CD4-positive, alpha-beta T cell (primary cell): ENCODE results near the gene UIMC1. TPM values are rescaled to one million over a fixed set of nuclear protein-coding genes. Genes with fewer than 3 reads are reported as not detected.

ENCODE experiments used
- ATAC-seq: fragments of 200-7000 bp; cut with Tn5 transposase; one replicate; pipeline ENCODE4 v1.10.0; 2022; ENCODE audit warnings: mild to moderate bottlenecking; ENCODE audit not compliant: poor library complexity
- CTCF ChIA-PET: fragments of 350-600 bp; sonication (Branson Sonifier 250); formaldehyde crosslinking; loops from one replicate; lab custom pipeline; 2021; ENCODE audit warnings: antibody characterized with exemption, inconsistent platforms; lab: Charles Lee
- POLR2A ChIA-PET: fragments of 350-600 bp; sonication (Branson Sonifier 250); formaldehyde crosslinking; loops from one replicate; lab custom pipeline; 2021; ENCODE audit warnings: antibody characterized with exemption, inconsistent platforms; lab: Charles Lee
- DNase-seq, 14 experiments: peaks; one replicate each; pipeline ENCODE4 v3.0.0-alpha.2; 2013 to 2020; ENCODE audit warnings: mixed read lengths in 2 of 14
- H3K27ac ChIP-seq, 2 donors: one replicate each; pipeline versions ENCODE4 v1.5.1 to v1.7.0; 2013; ENCODE audit warnings: low read length in 2 of 2, low read depth in 1 of 2, mild to moderate bottlenecking in 1 of 2
- H3K27me3 ChIP-seq, 2 experiments: 1 replicate in 1 of 2; 2 replicates in 1 of 2; pipeline versions ENCODE4 v1.6.1 to v1.7.0; 2013; ENCODE audit warnings: low read length in 2 of 2, control low read depth in 1 of 2, mild to moderate bottlenecking in 1 of 2, moderate library complexity in 1 of 2; ENCODE audit not compliant: insufficient read depth in 2 of 2, control insufficient read depth in 1 of 2
- H3K36me3 ChIP-seq: one replicate; pipeline ENCODE4 v1.6.1; 2013; ENCODE audit warnings: low read length, control low read depth; ENCODE audit not compliant: insufficient read depth
- H3K4me1 ChIP-seq: one replicate; pipeline ENCODE4 v1.6.1; 2013; ENCODE audit warnings: low read length, control low read depth; ENCODE audit not compliant: insufficient read depth
- H3K4me3 ChIP-seq: one replicate; pipeline ENCODE4 v1.5.1; 2013; ENCODE audit warnings: mild to moderate bottlenecking, low read length, moderate library complexity
- H3K9me3 ChIP-seq, 2 experiments: 1 replicate in 1 of 2; 2 replicates in 1 of 2; pipeline versions ENCODE4 v1.6.1 to v1.7.0; 2013; ENCODE audit warnings: low read length in 2 of 2, mild to moderate bottlenecking in 2 of 2, control low read depth in 1 of 2, moderate library complexity in 1 of 2; ENCODE audit not compliant: control insufficient read depth in 1 of 2, insufficient read depth in 1 of 2
- H3K27ac Mint-ChIP-seq: one replicate; pipeline ENCODE4 v1.8.0; 2020; ENCODE audit warnings: mixed read lengths
- H3K27me3 Mint-ChIP-seq: one replicate; pipeline ENCODE4 v1.8.0; 2021; ENCODE audit warnings: mixed read lengths
- H3K36me3 Mint-ChIP-seq: one replicate; pipeline ENCODE4 v1.8.0; 2021; ENCODE audit warnings: low read depth, mixed read lengths
- H3K4me1 Mint-ChIP-seq: one replicate; pipeline ENCODE4 v1.8.0; 2021; ENCODE audit warnings: low read depth, mixed read lengths
- H3K4me3 Mint-ChIP-seq: one replicate; pipeline ENCODE4 v1.8.0; 2020; ENCODE audit warnings: mild to moderate bottlenecking, mixed read lengths
- H3K9me3 Mint-ChIP-seq: one replicate; pipeline ENCODE4 v1.8.0; 2020; ENCODE audit warnings: mixed read lengths
- intact Hi-C, 2 experiments: fragments of 100-400 bp; cut with DNase I in 1 of 2; cut with micrococcal nuclease in 1 of 2; formaldehyde crosslinking; loops; one replicate each; pipeline versions ENCODE4 v1.15.1 to v1.9.0; 2023 to 2025; cut with DNase I, micrococcal nuclease
- total RNA-seq, 174 experiments: library from RNA in 2 of 174; stranded (reverse) in 2 of 174; gene quantifications; one replicate each; pipeline ENCODE4 v1.2.3 and lab custom pipeline; 2021 to 2026
- TF ChIP-seq, protein P1 (sequence below): fragments of 200-600 bp; IDR thresholded peaks from one replicate; pipeline ENCODE4 v1.8.0; 2022; ENCODE audit warnings: antibody characterized with exemption, mild to moderate bottlenecking

UIMC1 gene
- total RNA-seq, 2 experiments from 2014 or later = 42.3 to 50.8 TPM

DNA sequence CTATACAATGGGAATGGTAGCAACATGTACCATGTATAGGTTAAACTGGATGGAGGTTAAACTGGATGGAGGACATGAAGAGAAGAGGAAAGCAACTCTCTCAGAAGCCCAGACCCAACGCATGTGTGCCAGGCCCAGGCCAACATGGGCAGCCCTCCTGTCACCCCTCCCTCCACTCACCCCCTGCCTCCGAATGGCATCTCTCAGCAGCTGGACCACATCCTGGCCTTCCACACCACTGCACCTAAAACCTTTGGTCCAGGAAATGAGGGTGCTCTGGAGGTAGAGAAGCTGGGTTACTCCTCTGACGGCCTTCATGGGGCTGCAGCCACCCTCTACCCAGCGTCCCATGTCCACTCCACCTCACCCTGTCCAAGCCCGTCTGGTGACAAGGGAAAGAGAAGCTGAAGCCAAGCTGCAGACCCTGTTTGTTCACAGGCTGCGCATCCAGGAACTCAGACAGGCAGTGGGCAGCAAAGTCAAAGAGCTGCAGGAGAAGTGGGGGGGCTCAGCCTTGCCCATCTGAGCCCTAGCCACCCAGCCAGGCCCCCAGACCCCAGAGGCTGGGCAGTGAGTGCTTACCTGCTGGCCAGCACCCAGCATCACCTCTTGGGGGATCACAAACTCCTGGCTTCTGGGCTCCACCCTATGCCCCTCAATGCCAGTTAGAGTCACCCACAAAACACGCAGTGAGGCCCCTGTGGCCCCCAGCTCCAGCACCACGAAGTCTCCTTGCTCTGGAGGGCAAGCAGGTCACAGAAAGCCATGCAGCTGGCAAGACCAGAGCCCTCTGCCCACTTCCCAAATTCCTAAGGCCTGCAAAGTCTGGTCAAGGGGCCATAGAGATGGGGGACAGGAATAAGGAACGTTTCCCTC, 115.9 kb downstream of the UIMC1 start:
- no peaks in the 10 kb centered on the region for H3K4me1 Mint-ChIP-seq
- peaks cover 0 to 5% of the 10 kb centered on the region in 2 experiments for H3K9me3 ChIP-seq
- no peak overlapping the region for H3K27ac Mint-ChIP-seq
- H3K4me3 ChIP-seq = no peak overlapping the region
- no peak overlapping the region for H3K27ac ChIP-seq
- H3K9me3 Mint-ChIP-seq = no peaks in the 10 kb centered on the region
- H3K4me1 ChIP-seq = no peaks in the 10 kb centered on the region
- no peak overlapping the region for H3K4me3 Mint-ChIP-seq
- no peaks in the 10 kb centered on the region for H3K36me3 Mint-ChIP-seq
- ChIA-PET CTCF (no interaction called here), POLR2A (no interaction called here)
- no peaks in the 10 kb centered on the region for H3K27me3 Mint-ChIP-seq
- no peaks in the 10 kb centered on the region for H3K27me3 ChIP-seq
- H3K36me3 ChIP-seq = no peaks in the 10 kb centered on the region
- DNase-seq (no peak), ATAC-seq (no peak)
- intact Hi-C loops = no loop called here
- TF ChIP-seq, protein P1, sequence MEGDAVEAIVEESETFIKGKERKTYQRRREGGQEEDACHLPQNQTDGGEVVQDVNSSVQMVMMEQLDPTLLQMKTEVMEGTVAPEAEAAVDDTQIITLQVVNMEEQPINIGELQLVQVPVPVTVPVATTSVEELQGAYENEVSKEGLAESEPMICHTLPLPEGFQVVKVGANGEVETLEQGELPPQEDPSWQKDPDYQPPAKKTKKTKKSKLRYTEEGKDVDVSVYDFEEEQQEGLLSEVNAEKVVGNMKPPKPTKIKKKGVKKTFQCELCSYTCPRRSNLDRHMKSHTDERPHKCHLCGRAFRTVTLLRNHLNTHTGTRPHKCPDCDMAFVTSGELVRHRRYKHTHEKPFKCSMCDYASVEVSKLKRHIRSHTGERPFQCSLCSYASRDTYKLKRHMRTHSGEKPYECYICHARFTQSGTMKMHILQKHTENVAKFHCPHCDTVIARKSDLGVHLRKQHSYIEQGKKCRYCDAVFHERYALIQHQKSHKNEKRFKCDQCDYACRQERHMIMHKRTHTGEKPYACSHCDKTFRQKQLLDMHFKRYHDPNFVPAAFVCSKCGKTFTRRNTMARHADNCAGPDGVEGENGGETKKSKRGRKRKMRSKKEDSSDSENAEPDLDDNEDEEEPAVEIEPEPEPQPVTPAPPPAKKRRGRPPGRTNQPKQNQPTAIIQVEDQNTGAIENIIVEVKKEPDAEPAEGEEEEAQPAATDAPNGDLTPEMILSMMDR = no peak

DNA sequence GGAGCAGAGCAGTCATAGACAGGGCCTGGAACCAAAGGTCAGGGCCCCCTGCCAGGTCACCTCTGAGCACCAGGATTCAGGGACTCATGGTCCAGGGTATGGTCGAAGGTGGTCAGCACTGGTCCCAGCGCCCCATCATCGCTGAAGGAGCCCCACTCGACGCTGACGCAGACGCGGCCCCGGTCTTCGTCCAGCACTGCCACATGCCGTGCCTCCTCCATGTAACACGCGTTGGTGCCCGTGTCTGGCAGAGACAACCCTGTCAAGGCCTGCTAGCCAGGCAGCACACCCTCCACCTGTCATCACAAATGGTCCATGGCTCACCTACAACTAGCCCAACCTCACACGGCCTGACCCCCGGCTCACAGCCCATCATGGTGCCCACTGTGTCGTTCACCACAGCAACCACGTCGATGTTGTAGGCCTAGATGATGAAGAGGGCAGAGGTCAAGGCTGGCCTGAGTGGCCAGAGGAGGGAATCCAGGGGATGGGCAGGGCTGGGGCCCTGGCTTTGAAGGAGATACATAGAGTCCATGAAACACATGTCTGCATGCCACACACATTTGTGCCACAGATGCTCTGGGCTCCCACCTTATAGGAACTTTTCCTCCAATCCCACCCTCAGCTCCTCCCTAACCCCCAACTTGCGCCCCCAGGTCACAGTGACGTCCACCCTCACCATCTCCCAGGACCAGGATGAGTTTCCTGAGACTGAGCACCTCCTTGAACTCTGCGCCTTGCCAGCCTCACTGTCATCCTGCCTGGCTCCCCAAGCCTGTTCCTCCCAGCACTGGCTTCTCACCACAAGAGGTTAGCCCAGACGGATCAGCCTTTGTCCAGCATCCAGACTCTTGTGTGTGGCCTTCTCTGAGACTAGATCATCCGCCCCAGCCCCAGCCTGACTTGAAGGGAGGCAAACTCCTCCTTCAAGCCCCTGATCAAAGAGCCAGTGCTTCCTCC, 117.0 kb downstream of the UIMC1 start:
- TF ChIP-seq, protein P1 = no peak
- H3K4me1 ChIP-seq = peaks cover 4% of the 10 kb centered on the region
- no peak overlapping the region for H3K27ac Mint-ChIP-seq
- no peak for ATAC-seq
- no peaks in the 10 kb centered on the region for H3K27me3 ChIP-seq
- DNase-seq = no peak
- no peak overlapping the region for H3K27ac ChIP-seq
- H3K27me3 Mint-ChIP-seq = no peaks in the 10 kb centered on the region
- no peaks in the 10 kb centered on the region for H3K4me1 Mint-ChIP-seq
- ChIA-PET POLR2A (no interaction called here), CTCF (no interaction called here)
- H3K36me3 Mint-ChIP-seq = no peaks in the 10 kb centered on the region
- no peaks in the 10 kb centered on the region for H3K9me3 Mint-ChIP-seq
- intact Hi-C loops = no loop called here
- peaks cover 0 to 5% of the 10 kb centered on the region in 2 experiments for H3K9me3 ChIP-seq
- H3K4me3 ChIP-seq = no peak overlapping the region
- H3K36me3 ChIP-seq = no peaks in the 10 kb centered on the region
- H3K4me3 Mint-ChIP-seq = no peak overlapping the region

DNA sequence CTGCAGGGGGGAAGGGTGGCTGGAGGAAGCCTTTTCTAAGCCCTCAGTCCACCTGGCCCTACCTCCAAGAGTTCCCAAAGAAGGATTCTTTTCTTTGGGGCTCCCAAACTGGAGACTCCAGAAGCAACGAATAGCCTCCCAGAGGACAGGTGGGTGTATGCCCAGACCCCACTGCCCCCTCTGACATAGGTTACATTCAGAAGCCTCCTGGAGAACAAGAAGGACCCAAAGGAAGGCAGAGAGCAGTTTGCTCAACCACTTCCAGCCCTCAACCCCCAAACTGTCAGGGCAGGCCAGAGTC, 117.8 kb downstream of the UIMC1 start:
- Mint-ChIP-seq H3K4me1 (no peaks in the 10 kb centered on the region), H3K36me3 (no peaks in the 10 kb centered on the region), H3K27ac (no peak overlapping the region), H3K4me3 (no peak overlapping the region), H3K9me3 (no peaks in the 10 kb centered on the region), H3K27me3 (no peaks in the 10 kb centered on the region)
- no peaks in the 10 kb centered on the region for H3K27me3 ChIP-seq
- DNase-seq = no peak
- intact Hi-C loops = no loop called here
- no peaks in the 10 kb centered on the region for H3K36me3 ChIP-seq
- H3K9me3 ChIP-seq = peaks cover 0 to 5% of the 10 kb centered on the region in 2 experiments
- ChIA-PET CTCF (no interaction called here), POLR2A (no interaction called here)
- no peak overlapping the region for H3K4me3 ChIP-seq
- peaks cover 4% of the 10 kb centered on the region for H3K4me1 ChIP-seq
- TF ChIP-seq, protein P1 = no peak
- ATAC-seq = no peak
- H3K27ac ChIP-seq = no peak overlapping the region
